Kidney tubule cell (primary cell): ENCODE data around the gene ADAP1.
"Not testable (repeated sequence)": the region's sequence is repeated elsewhere in the genome, so short reads cannot be mapped to it uniquely, and the experiment has no call there.

Experiments used
- DNase-seq: peaks from one replicate; pipeline ENCODE4 v3.0.0-alpha.2; 2018; ENCODE audit warnings: low spot score

The ADAP1 gene

DNA sequence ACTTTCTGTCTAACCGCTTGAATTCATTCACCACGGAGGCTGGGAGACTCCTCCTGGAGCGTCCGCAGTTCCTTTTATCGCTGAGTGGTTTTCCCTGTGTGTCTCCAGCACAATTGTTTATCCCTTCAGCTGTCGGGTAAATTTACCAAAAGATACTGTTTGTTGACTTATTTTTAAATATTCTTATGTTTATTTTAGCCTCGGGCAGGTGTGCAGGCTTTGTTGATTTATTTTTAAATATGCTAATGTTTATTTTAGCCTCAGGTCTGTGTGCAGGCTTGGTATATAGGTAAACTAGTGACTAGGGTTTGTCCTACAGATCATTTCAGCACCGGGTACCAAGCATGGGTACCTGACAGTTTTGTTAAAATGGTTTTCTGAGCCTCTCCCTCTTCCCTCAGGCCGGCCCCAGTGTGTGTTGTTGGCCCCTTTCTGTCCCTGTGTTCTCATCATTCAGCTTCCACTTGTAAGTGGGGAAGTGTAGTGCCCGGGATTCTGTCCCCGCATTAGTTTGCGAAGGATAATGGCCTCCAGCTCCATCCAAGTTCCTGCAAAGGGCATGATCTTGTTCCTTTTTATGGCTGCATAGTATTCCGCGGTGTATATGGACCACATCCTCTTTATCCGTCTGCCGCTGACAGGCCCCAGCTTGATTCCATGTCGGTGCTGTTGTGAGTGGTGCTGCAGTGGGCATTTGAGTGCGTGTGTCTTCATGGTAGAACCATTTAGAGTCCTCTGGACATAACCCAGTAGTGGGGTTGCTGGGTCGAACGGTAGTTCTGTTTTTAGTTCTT is 72.8 kb downstream of the ADAP1 start:
- DNase-seq = no peak

DNA sequence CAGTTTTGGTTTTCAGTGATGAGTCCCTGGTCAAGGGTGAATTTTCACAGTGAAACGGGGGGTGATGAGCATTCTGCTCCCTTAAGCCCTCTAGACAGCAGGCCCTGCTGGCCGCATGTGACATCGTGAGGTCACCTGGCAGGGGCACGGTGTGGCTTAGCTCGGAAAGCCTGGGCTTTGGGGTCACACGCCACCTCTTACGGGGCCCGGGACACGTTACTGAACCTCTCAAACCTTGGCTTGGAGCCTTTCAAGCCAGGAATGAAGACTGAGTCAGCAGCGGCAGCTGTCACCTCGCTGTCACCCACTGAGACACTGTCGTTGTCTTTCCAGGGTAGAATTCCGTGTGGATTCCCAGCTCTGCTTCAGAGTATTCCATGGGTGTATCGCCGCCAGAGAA is 74.0 kb downstream of the ADAP1 start:
- no peak for DNase-seq

DNA sequence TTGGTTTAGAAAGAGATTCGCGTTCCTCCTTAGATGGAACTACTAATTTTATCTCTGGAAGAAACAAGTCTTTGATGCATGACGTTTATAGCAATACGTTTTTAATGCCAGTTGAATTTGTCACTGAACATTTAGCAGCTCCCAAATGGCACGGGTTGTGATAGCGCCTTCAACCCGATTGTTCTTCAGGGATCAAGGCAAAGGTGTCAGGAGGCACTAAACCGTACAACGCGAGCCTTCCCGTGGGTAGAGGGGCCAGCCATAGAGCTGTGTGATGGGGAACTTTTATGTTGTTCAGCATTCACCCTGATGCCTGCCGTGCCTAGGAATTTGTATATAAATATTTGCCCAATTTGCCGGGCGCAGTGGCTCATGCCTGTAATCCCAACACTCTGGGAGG is 74.8 kb downstream of the ADAP1 start:
- DNase-seq = no peak

DNA sequence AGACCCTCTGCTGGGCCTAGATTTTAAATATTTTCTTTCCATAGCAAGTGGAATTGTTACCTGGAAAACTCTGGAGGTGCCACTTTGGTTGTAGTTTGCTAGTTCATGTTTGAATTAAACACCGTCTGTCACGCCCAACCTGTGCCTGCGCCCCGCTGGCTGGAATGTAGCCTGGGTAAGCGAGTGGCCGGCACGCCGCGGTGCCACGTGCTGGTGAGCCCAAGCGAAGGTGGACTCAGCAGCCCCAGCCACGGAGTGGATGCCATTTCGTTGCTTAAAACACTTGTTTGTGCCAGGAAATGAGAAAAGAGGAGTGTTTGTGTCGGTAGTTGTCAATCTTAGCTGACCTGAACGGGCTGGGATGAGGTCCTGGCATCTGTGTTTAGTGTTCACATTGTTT is 75.4 kb downstream of the ADAP1 start:
- no peak for DNase-seq

DNA sequence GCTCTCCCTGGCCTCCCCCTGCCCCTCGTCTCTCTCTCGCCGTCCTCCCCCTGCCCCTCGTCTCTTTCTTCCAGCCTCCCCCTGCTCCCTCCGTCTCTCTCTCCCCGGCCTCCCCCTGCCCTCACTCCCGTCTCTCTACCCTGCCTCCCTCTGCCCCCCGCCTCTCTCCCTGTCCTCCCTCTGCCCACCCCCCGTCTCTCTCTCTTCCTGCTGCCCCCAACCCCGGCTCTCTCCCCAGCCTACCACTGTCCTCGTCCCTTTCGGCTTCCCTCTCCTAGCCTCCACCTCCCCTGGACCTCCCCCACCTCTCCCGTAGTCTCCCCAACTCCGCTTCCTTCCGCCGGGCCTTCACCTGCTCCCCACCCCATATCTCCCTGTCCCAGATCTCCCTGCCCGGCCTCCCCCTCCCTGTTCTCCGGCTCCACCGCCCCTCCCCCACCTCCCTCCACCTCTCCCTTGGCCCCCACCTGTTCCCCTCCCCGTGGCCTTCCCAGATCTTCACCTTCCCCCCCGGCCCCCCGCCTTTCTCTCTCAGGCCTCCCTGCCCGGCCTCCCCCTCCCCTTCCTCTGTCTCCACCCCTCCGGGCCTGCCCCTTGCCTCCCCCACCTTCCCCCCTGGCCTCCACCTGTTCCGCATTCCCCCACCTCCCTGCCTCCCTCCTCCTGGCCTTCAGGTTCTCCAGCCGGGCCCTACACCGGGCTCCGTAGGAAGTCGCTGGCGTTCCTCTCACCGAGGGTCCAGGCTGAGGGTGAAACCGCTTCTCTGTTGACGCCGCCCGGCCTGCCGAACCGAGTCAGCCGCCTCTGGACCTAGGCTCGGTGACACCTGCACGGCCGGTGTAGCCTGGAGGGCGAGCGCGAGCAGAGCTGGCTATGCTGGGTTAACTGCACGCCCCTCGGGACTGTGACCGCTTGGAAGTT is 76.9 kb downstream of the ADAP1 start:
- peak; percentile 75 for DNase-seq

DNA sequence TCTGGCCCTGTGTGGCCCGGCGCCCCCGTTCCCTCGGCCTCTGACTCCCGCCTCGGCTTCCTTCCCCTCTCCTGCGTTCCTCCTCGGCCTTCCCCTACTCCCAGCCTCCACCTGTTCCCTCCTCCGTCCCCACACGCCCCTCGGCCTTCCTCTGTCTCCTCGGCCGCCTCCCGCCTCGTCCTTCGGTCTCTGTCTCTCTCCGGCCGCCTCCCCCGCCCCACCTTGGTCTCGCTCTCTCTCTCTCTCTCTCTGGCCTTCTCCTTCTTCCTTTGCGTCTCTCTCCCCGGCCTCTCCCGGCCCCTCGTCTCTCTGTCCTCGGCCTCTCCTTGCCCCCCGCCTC is 77.5 kb downstream of the ADAP1 start:
- no peak for DNase-seq

DNA sequence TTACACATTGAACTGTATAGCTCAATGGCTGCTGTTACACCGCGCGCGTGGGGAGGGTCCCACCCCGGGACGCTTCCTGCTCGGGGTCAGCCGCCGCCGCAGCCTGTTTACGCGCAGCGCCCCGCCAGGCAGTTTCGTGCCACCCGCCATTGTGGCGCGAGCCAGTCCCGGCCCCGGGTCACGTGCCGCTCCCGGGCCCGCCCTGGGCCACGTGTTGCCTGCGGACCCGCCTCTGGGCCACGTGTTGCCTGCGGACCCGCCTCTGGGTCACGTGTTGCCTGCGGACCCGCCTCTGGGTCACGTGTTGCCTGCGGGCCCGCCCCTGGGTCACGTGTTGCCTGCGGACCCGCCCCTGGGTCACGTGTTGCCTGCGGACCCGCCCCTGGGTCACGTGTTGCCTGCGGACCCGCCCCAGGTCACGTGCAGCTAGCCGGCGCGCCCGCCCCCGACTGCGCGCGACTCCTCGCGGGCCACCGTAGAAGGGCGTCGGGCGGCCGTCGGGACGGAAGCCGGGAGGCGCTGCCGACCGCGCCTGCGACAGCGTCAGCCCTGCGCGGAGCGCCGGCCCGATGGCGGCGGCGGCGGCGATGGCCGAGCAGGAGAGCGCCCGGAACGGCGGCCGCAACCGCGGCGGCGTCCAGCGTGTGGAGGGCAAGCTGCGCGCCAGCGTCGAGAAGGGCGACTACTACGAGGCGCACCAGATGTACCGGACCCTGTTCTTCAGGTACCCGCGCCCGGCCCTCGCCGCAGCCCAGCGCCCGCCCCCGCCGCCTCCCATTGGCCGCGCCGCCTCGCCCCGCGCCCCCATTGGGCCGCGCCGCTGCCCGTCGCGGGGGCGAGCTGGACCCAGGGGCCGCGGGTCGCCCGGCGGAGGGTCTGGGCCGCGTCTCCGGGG is 78.2 kb downstream of the ADAP1 start, which contains the start of gene GET4:
TSS of gene GET4 (plus strand) at position 478 of the 895 bp plus-strand sequence. CDS start at position 570, 92 bp downstream.
- DNase-seq = peak; percentile 94

DNA sequence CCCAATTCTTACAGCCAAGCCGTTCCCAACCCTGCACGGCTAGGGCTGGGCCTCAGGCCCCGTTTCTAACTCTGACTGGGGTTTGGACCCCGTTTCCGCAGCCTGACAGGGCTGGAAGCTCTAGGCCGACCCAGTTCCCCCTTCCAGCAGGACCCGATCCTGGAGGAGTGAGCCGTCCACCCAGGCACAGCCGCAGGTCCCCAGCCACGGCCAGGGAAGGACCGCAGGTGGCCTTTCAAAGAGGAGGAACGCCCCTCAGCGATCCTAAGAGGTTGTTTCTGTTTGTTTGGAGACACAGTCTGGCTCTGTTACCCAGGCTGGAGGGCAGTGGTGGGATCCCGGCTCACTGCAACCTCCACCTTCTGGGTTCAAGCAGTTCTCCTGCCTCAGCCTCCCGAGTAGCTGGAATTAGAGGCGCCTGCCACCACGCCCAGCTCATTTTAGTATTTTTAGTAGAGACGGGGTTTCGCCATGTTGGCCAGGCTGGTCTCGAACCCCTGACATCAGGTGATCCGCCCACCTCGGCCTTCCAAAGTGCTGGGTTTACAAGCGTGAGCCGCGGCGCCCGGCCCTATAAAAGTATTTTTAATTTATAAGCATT is 78.9 kb downstream of the ADAP1 start:
- DNase-seq = no peak

DNA sequence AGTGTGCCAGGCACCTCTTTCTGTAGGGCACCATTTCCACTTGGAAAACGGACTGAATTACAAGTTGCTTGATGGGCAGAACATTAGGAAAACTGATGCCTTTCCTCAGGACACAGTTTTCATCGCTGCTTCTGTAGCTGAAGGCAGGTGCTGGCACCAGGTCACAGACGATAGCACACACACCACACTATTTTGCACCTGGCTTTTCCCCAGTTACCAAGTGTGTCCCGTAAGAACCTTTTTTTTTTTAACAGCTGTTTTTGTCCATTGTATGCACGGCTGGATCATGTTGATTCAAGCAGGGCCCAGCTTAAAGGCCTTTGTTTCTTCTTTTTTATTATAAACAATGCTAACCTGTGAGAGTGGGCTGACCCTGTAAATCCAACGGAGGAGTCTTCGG is 79.4 kb downstream of the ADAP1 start:
- DNase-seq = no peak

DNA sequence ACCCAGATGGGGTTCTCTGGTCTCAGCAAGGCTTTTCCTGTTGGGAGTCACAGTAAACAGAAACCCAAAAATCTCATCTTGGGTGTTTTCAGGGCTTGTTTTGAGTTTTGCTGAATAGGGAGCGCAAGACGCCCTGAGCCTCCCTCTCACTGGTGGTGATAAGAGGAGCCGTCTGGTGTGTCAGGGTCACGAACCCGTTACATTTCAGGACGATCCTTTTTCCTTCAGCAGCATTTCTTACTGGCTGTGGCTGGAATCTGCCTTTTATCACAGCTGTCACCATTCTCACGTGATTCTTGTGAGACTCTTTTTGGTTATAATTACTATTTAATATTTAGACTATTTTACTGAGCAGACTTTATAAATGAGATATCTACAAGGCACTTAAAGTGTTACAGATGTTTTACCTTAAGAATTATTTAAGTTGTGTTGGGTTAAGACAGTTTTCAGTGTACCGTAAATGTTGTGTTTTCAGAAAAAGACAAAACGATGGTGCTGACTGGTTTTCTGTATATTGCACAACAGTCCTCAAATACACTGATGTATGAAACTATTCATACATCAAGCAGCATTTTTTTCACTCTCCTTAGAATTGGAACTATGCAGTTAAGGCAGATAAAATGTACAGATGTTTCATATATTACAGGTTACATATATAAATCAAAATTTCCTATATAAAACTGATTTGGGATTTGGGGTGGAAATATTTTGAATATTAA is 80.3 kb downstream of the ADAP1 start:
- no peak for DNase-seq

DNA sequence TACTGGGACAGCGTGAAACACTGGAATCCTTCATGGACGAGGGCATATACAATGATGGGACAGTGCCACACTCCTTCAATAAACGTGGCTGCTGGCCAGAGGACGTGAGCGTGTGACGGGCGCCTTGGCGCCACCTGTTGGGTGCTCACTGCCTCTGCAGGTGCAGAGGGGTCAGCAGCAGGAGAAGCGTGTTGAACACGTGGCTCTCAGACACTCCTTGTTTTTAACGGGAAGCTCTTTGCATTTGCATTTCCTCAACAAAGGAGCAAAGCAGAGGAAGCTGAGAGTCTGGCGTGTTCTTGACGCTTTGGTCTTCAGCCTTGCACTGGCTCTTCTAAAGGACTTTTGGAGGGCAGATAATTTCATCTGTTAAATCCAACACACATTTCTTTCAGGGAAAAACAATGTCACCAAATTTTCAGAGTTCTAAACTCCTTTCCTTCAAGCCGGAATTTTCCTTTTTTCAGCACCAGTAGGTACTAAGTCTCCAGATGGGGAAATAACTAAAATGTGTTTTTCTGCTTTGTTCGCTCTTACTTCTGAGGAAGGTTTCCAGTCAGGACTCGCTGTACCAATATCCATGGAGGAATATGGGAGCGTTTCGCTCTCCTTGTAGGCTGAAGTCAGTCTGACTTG is 81.0 kb downstream of the ADAP1 start:
- peak; percentile 89 for DNase-seq

DNA sequence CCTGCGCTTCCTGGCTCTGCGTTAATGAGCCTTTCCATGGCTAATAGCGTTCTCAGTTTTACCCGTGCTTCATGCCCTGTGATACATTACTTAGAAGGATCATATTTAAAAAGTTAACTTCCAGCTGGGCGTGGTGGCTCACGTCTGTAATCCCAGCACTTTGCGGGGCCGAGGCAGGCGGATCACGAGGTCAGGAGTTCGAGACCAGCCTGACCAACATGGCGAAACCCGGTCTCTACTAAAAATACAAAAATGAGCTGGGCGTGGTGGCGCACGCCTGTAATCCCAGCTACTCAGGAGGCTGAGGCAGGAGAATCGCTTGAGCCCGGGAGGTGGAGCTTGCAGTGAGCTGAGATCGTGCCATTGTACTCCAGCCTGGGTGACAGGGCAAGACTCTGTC is 81.8 kb downstream of the ADAP1 start:
- not testable (repeated sequence) for DNase-seq

DNA sequence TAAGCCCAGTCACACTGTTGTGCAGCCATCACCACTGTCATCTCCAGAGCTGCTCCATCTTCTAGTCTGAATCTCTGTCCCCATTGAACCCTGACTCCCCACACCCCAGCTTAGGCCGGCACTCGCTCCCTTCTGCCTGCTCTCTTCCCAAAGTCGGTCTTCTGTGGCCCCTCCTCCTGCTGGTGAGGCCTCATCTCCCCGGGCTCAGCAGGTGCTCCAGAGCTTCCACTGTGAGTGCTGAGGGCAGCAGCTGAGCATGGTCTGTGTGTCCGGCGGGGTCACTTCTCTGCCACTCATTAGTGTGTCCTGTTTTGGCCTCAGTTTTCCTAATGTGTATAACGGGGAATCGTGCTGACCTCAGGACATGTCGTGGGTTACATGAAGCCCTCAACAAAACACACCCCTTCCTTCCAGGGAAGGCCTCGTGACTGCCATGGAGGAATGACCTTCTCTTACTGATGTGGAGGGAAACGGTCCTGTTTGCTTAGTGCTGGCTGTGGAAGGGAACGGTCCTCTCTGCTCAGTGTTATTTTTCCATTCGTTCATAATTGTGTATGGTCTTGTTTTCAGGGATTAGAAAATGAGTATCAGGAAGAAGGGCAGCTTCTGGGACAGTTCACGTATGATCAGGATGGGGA is 82.5 kb downstream of the ADAP1 start:
- no peak for DNase-seq

DNA sequence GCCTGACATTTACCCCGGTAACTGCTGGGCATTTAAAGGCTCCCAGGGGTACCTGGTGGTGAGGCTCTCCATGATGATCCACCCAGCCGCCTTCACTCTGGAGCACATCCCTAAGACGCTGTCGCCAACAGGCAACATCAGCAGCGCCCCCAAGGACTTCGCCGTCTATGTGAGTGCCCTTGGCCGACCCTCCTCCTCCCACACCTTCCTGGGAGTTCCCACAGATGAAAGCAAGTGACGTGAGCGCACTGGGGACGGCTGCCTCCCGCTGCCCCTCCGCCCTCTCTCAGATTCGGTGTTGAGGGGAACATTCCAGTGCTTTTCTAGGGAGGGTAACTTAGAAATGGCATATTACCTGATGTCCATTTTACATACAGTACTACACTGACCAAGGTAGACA is 85.1 kb downstream of the ADAP1 start:
- DNase-seq = no peak

DNA sequence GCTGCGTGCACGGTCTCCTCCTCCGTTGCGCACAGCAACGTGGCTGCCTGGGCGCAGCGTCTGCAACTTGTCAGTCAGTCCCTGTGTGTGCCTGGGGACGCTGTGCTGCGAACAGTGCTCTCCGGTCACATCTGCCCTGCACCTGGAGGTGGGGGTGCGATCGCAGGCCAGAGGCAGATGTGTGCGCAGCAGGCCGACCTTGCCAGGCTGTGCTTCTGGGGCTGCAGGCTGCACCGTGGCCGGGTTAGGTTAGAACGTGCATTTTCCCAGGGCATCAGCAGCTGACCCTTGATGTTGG is 86.3 kb downstream of the ADAP1 start:
- no peak for DNase-seq

DNA sequence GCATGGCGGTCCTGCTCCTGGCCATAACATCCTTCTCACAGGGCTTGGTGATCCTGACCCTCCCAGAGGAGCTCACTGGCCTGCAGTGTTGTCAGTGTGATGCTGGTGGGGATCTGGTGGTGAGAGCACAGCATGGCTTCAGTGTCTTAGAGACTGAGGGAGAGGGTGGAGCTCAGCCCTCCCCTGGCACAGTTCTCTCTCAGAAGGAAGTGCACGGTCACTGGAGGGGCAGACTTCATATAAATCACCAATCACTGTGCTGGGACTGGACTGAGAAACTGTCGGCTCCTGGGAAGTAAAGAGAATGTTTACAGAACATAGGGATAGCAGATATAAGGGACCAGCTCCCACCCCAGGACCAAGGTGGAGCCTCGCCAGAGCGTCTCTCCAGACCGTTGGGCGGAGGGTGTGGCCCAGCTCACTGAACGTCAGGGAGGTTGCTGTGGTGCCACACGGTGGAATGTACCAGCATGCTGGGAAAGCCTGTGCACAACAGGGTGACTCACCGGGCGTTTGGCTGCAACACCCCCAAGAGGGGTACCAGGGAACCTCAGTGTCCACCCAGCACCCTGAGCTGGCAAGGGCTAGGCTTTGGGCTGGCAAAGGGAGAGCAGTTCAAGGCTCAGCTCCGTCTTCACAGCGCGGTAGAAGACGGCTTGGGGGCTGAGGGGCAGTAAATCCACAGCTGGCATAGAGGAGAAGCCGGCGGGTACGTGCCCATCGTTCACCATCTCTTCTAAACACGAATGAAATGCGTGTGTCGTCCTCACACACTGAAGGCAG is 86.9 kb downstream of the ADAP1 start:
- peak; percentile 79 for DNase-seq

DNA sequence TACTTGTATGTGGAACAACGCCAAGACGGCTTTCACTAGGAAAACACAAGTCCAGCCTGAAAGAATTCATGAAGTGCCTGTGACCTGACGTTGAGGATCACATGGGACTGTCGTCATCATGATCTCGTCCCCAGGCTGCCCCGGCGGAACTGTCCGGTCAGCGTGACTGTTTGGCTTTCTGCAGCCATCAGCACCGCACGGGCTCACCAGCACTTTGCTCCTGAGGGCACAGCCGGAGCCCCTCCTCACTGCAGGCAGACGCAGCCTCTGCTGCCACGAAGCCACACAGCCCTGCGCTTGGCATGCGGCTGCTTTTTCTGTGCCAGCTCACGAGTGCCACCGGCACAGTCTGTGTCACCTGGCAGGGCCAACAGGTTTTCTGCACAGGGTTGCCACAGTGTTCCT is 87.5 kb downstream of the ADAP1 start:
- peak; percentile 72 for DNase-seq

DNA sequence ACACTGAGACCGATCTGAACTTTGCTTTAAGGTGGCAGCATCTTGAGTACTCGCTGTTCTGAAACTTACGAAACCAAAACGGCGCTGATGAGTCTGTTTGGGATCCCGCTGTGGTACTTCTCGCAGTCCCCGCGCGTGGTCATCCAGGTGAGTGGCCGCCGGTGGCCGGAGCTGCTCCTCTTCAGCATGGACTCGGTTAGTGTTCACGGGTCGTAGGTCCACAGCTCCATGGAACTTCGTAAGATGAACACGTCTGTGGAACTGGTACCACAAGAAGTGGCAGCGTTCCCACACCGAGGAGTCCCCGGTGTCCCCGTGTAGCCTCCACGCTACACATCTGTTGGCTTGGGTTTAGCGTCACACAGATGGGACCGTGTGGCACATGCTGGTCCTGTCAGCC is 88.6 kb downstream of the ADAP1 start:
- no peak for DNase-seq

DNA sequence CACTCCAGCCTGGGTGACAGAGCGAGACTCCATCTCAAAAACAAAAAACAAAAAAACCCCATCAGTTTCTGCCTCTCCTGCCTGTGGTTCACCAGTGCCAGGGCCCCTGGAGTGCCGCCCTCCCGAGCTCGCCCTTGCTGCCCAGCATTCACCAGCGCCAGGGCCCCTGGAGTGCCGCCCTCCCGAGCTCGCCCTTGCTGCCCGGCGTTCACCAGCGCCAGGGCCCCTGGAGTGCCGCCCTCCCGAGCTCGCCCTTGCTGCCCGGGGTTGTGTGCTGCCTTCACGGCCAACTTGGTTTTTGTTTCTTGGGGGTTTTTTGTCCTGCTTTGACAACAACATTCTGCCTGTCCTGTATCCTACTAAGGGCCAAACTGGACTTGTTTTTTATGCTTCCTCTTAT is 91.4 kb downstream of the ADAP1 start:
- no peak for DNase-seq

DNA sequence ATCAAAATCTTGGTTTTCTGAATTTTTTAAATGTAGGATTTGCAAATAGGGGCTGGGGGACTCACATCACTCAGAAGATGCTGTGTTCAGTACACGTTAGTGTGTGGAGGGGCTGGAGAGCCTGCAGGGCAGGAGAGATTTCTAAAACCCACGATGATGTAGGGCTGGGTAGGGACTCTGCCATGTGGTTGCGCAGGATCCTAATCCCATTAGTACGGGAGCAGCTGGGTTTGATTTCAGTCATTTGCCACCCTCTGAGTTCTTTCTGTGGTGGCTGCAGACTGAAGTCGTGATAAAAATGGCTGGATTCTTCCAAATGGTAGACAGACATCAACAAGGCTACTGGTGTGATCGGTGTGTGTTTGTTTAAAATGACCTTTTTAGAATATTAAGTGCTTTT is 92.3 kb downstream of the ADAP1 start:
- DNase-seq = no peak
